Measurements from ENCODE around the gene TDP2.

Gene TDP2

DNA sequence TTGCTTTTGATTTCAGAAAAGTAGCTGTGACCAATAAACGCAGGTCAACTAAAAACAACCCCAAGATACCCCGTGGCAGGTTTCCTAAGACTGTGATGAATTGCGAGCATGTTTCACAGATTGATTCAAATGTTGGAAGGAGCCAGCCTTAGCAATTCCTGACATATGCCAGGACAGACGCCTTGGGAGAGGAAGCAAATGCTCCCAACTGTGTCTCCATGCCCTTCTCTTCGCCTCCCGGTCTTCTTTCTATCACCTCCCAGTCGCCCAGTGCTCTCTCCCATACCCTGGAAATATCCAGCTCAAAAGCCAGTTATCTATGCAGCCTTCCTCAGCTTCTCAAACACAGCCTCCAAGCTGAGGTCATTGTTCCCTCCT, 52.7 kb downstream of the TDP2 start:
- Histone ChIP-seq H3K36me3 (ENCODE audit: insufficient read depth, low read length) (no peaks in the 10 kb centered on the region), H3K9me3 (ENCODE audit: control insufficient read depth, insufficient read depth, low read length) (no peaks in the 10 kb centered on the region), H3K9ac (ENCODE audit: low read depth, low read length) (no peak overlapping the region), H3K4me1 (ENCODE audit: insufficient read depth, low read length) (0 out of 2 replicates have a peak, but pooled peaks cover 7% of the 10 kb centered on the region)

DNA sequence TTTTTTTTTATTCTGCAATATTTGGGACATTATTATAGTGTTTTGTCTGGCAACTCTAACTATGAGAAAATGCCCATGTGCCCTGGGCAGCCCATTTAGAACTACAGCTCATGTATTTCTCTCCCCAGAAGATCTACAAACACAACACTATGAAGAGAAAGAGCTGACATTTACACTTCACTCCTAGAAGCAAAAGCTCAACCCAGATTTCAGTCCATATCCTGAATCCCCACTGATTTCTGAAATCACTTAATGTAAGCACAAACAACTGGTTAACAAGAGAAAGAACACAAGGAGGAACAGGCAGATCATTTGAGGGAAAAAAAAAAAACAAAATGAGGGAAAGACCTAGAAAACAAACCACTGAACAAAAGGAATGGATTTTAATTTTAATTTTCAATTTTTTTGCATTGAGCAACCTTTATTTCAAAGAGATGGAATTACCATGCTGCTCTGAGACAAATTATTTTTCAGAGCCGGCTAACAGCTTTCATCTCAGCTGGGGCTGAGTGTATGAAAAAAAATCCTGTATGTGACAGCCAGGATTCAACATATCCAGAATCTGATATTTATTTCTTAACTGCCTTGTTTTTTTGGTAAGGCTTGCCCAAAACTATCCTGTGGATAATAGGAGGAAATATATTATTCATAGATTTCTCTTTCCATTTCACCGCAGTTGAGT, 53.2 kb downstream of the TDP2 start:
- no peaks in the 10 kb centered on the region for H3K9me3 ChIP-seq (ENCODE audit: control insufficient read depth, insufficient read depth, low read length)
- H3K4me1 ChIP-seq (ENCODE audit: insufficient read depth, low read length) = 0 out of 2 replicates have a peak, but pooled peaks cover 7% of the 10 kb centered on the region
- no peaks in the 10 kb centered on the region for H3K36me3 ChIP-seq (ENCODE audit: insufficient read depth, low read length)
- H3K9ac ChIP-seq (ENCODE audit: low read depth, low read length) = no peak overlapping the region

DNA sequence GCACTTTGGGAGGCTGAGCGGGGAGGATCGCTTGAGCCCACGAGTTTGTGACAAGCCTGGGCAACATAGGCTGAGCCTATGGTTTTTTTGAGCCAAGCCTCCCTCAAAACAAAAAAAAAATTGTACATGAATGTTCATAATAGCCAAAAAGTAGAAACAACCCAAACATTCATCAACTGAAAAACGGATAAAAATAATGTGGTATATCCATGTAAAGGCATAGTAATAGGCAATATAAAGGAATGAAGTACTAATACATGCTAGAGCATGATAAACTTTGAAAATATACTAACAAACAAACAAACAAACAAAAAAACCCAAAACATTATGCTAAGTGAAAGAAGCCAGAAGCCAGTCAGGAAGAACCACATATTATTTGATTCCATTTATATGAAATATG, 56.0 kb downstream of the TDP2 start:
- no peaks in the 10 kb centered on the region for H3K9me3 ChIP-seq (ENCODE audit: control insufficient read depth, insufficient read depth, low read length)
- no peaks in the 10 kb centered on the region for H3K36me3 ChIP-seq (ENCODE audit: insufficient read depth, low read length)
- no peak overlapping the region for H3K9ac ChIP-seq (ENCODE audit: low read depth, low read length)
- H3K4me1 ChIP-seq (ENCODE audit: insufficient read depth, low read length) = 0 out of 2 replicates have a peak, but pooled peaks cover 7% of the 10 kb centered on the region

DNA sequence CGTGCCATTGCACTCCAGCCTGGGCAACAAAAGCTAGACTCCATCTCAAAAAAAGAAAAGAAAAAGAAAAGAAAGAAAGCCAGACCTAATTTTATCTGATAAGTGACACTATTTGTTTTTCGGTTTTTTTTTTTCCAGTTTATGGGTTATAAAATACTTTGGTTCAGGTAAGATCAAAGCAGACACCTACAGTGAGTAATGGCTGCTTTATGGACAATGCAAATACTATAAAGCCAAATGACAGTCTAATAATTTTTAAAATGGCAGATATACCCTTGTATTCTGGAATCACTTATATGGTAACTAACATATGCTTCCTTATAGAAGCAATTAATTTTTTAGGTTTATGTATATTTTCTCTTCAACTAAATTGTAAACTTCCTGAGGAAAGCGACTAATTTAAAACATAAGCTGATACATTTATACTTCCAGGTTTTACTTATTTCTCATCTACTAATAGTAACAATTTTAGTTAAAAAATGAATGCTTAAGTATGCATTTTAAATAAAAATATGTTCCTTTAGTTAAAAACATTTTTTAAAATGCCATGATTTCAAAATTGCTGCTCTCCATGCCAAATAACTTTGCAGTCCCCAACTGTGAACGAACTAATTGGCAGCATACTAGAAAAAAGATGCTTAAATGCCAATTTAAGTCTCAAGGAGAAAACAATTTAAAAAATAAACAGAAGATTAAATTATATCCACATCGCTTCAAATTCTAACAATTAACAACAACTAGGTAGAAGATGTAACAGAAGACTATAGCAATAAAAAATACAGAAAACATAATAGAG, 59.2 kb downstream of the TDP2 start:
- H3K36me3 ChIP-seq (ENCODE audit: insufficient read depth, low read length) = no peaks in the 10 kb centered on the region
- H3K9ac ChIP-seq (ENCODE audit: low read depth, low read length) = no peak overlapping the region
- H3K9me3 ChIP-seq (ENCODE audit: control insufficient read depth, insufficient read depth, low read length) = no peaks in the 10 kb centered on the region
- H3K4me1 ChIP-seq (ENCODE audit: insufficient read depth, low read length) = no peaks in the 10 kb centered on the region

DNA sequence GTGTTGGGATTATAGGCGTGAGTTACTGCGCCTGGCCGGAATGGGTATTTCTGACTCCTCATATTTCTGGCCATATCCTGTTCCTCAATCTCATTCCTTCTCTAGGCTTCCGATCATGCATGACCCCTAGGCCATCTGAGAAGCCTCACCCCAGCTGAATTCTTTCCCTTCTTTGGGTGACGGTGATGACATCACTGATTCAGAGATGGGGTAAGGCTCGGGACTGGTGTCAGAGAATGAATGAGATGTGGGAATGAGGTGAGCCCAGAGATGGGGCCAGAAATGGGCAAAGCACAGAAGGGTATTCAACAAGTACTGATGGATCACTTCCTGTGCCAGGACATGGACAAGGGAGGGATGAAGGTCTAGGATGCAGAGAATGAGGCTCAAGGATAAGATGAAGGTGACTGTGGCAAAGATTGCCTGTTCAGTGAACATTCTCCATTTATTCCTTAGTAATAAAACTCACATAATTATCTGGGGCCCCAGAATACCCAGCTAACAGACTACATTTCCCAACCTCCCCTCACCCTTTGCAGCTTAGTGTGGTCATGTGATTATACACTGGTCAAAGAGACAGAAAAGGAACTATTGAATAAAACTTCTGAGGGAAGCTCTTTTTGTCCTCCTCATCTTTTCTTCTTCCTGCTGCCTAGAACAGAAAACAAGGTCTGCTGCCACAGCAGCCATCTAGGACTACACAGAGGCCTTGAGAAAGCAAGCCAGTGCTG, 60.3 kb downstream of the TDP2 start:
- no peak overlapping the region for H3K9ac ChIP-seq (ENCODE audit: low read depth, low read length)
- H3K4me1 ChIP-seq (ENCODE audit: insufficient read depth, low read length) = no peaks in the 10 kb centered on the region
- no peaks in the 10 kb centered on the region for H3K9me3 ChIP-seq (ENCODE audit: control insufficient read depth, insufficient read depth, low read length)
- H3K36me3 ChIP-seq (ENCODE audit: insufficient read depth, low read length) = no peaks in the 10 kb centered on the region

DNA sequence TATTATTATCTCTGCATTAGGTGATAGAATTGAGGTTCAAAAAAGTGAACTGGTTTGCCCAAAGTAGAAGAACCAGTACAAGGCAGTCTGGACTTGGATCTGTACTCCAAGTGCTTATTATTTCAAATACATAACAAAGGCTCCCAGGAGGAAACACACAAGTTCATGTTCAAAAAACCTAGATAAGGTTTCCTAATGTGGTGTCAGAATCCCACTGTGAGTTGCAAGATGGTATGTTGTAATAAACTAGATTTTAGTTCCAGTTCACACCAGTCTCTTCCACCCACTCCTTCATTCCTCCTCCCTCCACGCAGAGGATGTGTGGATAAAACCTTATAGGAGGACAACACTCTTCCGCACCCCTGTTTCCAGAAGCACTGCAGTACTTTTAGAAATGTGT, 63.5 kb downstream of the TDP2 start:
- H3K9ac ChIP-seq (ENCODE audit: low read depth, low read length) = no peak overlapping the region
- no peaks in the 10 kb centered on the region for H3K36me3 ChIP-seq (ENCODE audit: insufficient read depth, low read length)
- H3K9me3 ChIP-seq (ENCODE audit: control insufficient read depth, insufficient read depth, low read length) = no peaks in the 10 kb centered on the region
- no peaks in the 10 kb centered on the region for H3K4me1 ChIP-seq (ENCODE audit: insufficient read depth, low read length)

DNA sequence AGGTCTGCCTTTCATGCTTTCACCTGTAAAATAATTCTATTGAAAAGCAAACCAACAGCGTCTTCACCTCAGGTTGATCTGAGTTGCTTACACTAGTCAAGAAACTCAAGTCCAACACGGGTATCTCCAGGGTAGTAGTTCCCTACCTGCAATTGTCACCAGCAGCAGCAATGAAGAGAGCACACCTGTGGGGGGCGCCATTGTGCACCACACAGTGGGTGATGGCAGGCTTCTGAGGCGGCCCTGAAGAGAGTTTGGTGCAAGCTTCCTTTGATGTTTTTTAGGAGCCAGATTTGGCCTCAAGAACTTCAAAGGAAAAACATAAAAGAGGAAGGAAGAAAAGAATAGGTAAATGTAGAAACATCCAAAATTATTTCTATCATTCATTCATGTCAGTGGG, 65.8 kb downstream of the TDP2 start:
- Histone ChIP-seq H3K4me1 (ENCODE audit: insufficient read depth, low read length) (no peaks in the 10 kb centered on the region), H3K9ac (ENCODE audit: low read depth, low read length) (no peak overlapping the region), H3K36me3 (ENCODE audit: insufficient read depth, low read length) (no peaks in the 10 kb centered on the region), H3K9me3 (ENCODE audit: control insufficient read depth, insufficient read depth, low read length) (no peaks in the 10 kb centered on the region)

All from ES-I3 (cell line).